DOHH2 (cell line): ENCODE measurements around the gene IRF1.

Source experiments
- H3F3A ChIP-seq: fragments of 200-600 bp; sonication (generic), shearing (Covaris generic); 2 replicates; pipeline ENCODE4 v1.6.0; 2016; ENCODE audit warnings: antibody characterized with exemption, mild to moderate bottlenecking; ENCODE audit not compliant: control insufficient read depth, insufficient read depth
- H3K27ac ChIP-seq: fragments of 200-600 bp; sonication (generic); 2 replicates; pipeline ENCODE4 v1.5.1; 2014; ENCODE audit warnings: low read depth, mild to moderate bottlenecking, low read length, moderate library complexity
- H3K27me3 ChIP-seq: fragments of 200-600 bp; sonication (generic); 2 replicates; pipeline ENCODE4 v1.6.1; 2014; ENCODE audit warnings: mild to moderate bottlenecking, low read length, mixed read lengths; ENCODE audit not compliant: control insufficient read depth
- H3K36me3 ChIP-seq: fragments of 200-600 bp; sonication (generic); 2 replicates; pipeline ENCODE4 v1.6.1; 2014; ENCODE audit warnings: mild to moderate bottlenecking, low read length, moderate library complexity, mixed read lengths; ENCODE audit not compliant: control insufficient read depth
- H3K4me1 ChIP-seq: fragments of 200-600 bp; sonication (generic); 2 replicates; pipeline ENCODE4 v1.6.1; 2014; ENCODE audit warnings: mild to moderate bottlenecking, low read length, mixed read lengths; ENCODE audit not compliant: control insufficient read depth
- H3K4me2 ChIP-seq: fragments of 200-600 bp; sonication (generic); 2 replicates; pipeline ENCODE4 v1.6.0; 2014; ENCODE audit warnings: mild to moderate bottlenecking, low read length, moderate library complexity
- H3K4me3 ChIP-seq: fragments of 200-600 bp; sonication (generic); 2 replicates; pipeline ENCODE4 v1.5.1; 2014; ENCODE audit warnings: mild to moderate bottlenecking, low read length, mixed read lengths
- H3K79me2 ChIP-seq: fragments of 200-600 bp; sonication (generic); 2 replicates; pipeline ENCODE4 v1.6.1; 2014; ENCODE audit warnings: mild to moderate bottlenecking, low read length, mixed read lengths; ENCODE audit not compliant: control insufficient read depth
- H3K9me2 ChIP-seq: fragments of 200-600 bp; sonication (generic); replicated peaks from 2 replicates; pipeline ENCODE4 v1.6.1; 2014; ENCODE audit warnings: mild to moderate bottlenecking, low read length, mixed read lengths; ENCODE audit not compliant: control insufficient read depth
- H3K9me3 ChIP-seq: fragments of 200-600 bp; sonication (generic); 2 replicates; pipeline ENCODE4 v1.6.1; 2014; ENCODE audit warnings: antibody characterized with exemption, low read length, mixed read lengths; ENCODE audit not compliant: control insufficient read depth, insufficient read depth
- H4K20me1 ChIP-seq: fragments of 200-600 bp; sonication (generic); 2 replicates; pipeline ENCODE4 v1.6.0; 2014; ENCODE audit warnings: low read depth, mild to moderate bottlenecking, antibody characterized with exemption, low read length, moderate library complexity; ENCODE audit not compliant: control insufficient read depth, insufficient read depth
- EZH2phosphoT487 ChIP-seq: fragments of 200-600 bp; sonication (generic); IDR thresholded peaks from 2 replicates; pipeline ENCODE4 v1.6.1; 2017; ENCODE audit warnings: borderline replicate concordance, mild to moderate bottlenecking, antibody characterized with exemption, low read length, moderate library complexity, mixed read lengths
- TF ChIP-seq, protein P1 (sequence below): fragments of 200-600 bp; sonication (generic); IDR thresholded peaks from one replicate; pipeline ENCODE4 v1.5.1; 2014; ENCODE audit warnings: antibody characterized with exemption, mild to moderate bottlenecking, low read depth, low read length; ENCODE audit not compliant: poor library complexity, severe bottlenecking

IRF1 gene

GRCh38 chr5:132456296-132456986 lies 34.1 kb downstream of the IRF1 start:
- peak overlapping the region; percentile 38 for H3K4me3 ChIP-seq
- peak overlapping the region; percentile 47; the same call in 1 of the 2 replicates for H3K27ac ChIP-seq
- no peaks in the 10 kb centered on the region for H3K79me2 ChIP-seq
- H3K9me3 ChIP-seq, result no peaks in the 10 kb centered on the region
- H4K20me1 ChIP-seq, result no peaks in the 10 kb centered on the region
- H3K4me2 ChIP-seq, result peak overlapping the region; percentile 70
- no peaks in the 10 kb centered on the region for H3K36me3 ChIP-seq
- peaks cover 38% of the 10 kb centered on the region for H3K27me3 ChIP-seq
- H3K4me1 ChIP-seq, result peaks cover 61% of the 10 kb centered on the region
- peaks cover 5% of the 10 kb centered on the region for H3F3A ChIP-seq
- H3K9me2 ChIP-seq, result no peaks in the 10 kb centered on the region
- TF ChIP-seq EZH2phosphoT487, result no peak
- TF ChIP-seq, protein P1, sequence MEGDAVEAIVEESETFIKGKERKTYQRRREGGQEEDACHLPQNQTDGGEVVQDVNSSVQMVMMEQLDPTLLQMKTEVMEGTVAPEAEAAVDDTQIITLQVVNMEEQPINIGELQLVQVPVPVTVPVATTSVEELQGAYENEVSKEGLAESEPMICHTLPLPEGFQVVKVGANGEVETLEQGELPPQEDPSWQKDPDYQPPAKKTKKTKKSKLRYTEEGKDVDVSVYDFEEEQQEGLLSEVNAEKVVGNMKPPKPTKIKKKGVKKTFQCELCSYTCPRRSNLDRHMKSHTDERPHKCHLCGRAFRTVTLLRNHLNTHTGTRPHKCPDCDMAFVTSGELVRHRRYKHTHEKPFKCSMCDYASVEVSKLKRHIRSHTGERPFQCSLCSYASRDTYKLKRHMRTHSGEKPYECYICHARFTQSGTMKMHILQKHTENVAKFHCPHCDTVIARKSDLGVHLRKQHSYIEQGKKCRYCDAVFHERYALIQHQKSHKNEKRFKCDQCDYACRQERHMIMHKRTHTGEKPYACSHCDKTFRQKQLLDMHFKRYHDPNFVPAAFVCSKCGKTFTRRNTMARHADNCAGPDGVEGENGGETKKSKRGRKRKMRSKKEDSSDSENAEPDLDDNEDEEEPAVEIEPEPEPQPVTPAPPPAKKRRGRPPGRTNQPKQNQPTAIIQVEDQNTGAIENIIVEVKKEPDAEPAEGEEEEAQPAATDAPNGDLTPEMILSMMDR, result no peak

DNA sequence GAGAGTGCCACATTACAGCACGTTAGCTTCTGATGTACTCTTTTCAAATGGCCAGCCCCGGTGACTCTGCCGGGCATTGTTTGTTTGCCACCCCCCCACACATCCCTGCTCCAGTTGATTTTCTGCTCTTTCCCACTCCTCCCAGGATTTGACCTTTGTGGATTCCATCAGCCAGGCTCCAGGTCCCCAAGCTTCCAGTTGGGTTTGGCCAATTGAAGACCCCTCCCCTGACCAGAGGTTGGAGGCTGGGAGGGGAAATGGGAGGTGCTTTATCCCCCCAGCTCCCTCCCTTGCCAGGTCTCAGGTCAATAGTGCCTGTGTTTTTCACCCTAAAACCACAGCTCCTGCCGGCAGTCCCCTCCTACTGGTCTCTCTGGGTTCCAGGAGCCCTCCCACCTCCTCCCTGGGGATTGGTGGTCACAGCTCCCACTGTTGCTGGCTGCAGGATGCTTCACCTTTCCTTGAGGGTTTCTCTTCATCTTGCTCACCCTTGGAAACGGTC lies 34.9 kb downstream of the IRF1 start:
- peaks cover 30% of the 10 kb centered on the region for H3K27me3 ChIP-seq
- peaks cover 55% of the 10 kb centered on the region for H3K4me1 ChIP-seq
- peaks cover 5% of the 10 kb centered on the region for H3F3A ChIP-seq
- peak overlapping the region; percentile 38 for H3K4me3 ChIP-seq
- no peaks in the 10 kb centered on the region for H3K36me3 ChIP-seq
- no peaks in the 10 kb centered on the region for H4K20me1 ChIP-seq
- peak overlapping the region; percentile 70 for H3K4me2 ChIP-seq
- H3K9me2 ChIP-seq, result no peaks in the 10 kb centered on the region
- no peak for TF ChIP-seq EZH2phosphoT487
- TF ChIP-seq, protein P1, result no peak
- no peaks in the 10 kb centered on the region for H3K9me3 ChIP-seq
- no peaks in the 10 kb centered on the region for H3K79me2 ChIP-seq
- H3K27ac ChIP-seq, result no peak overlapping the region

DNA sequence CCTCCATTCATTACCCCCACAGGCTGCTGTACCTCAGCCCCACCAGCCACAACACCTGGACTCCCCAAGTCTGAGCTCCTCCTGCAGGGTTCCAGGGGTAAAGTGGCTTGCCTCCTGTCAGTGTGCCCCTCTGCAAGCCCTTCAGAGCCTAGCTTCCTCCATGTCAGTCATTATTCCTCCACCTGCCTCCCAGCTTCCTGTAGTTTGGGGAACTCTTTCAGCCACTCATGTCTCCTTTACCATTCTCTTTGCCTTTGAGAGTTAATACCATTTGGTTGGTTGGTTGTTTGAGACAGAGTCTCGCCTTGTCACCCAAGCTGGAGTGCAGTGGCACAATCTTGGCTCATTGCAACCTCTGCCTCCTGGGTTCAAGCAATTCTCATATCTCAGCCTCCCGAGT lies 36.2 kb downstream of the IRF1 start:
- Histone ChIP-seq H4K20me1 (no peaks in the 10 kb centered on the region), H3K9me3 (no peaks in the 10 kb centered on the region), H3F3A (peaks cover 5% of the 10 kb centered on the region), H3K27ac (no peak overlapping the region), H3K4me1 (peaks cover 44% of the 10 kb centered on the region), H3K36me3 (no peaks in the 10 kb centered on the region), H3K9me2 (no peaks in the 10 kb centered on the region), H3K27me3 (peaks cover 25% of the 10 kb centered on the region), H3K4me2 (no peak overlapping the region), H3K79me2 (no peaks in the 10 kb centered on the region), H3K4me3 (no peak overlapping the region)
- TF ChIP-seq, protein P1, result no peak
- TF ChIP-seq EZH2phosphoT487, result no peak
